ENCODE results near the gene ETV4. TPM values are rescaled to one million over a fixed set of nuclear protein-coding genes. Genes with fewer than 3 reads are reported as not detected.
A peak's percentile ranks its signal among the peaks of the same experiment; 100 is the strongest.

The ETV4 gene
- total RNA-seq, 1 experiment from 2014 or later = 147 TPM

GRCh38 chr17:43581130-43581529, 35.0 kb upstream of the ETV4 start:
- Histone ChIP-seq H3K9ac (ENCODE audit: low read length) (no peak overlapping the region), H3K27me3 (ENCODE audit: low read length) (no peaks in the 10 kb centered on the region), H3K4me3 (ENCODE audit: low read length) (no peak overlapping the region), H4K20me1 (ENCODE audit: low read length) (no peaks in the 10 kb centered on the region), H3K4me1 (ENCODE audit: insufficient read depth, low read length) (peaks cover 44% of the 10 kb centered on the region), H3K4me2 (ENCODE audit: low read length) (no peak overlapping the region), H3K36me3 (ENCODE audit: low read depth, low read length) (no peaks in the 10 kb centered on the region), H3F3A (ENCODE audit: low read length, unreplicated experiment) (no peaks in the 10 kb centered on the region), H3K9me3 (ENCODE audit: low read length) (no peaks in the 10 kb centered on the region), H3K9me2 (replicated peaks; ENCODE audit: low read length) (no peaks in the 10 kb centered on the region), H3K79me2 (ENCODE audit: low read length) (no peaks in the 10 kb centered on the region), H3K27ac (ENCODE audit: low read length) (no peak overlapping the region), H2AFZ (ENCODE audit: low read length) (no peak overlapping the region)
- no peak for ATAC-seq
- TF ChIP-seq CTCF (conservative IDR thresholded peaks at IDR 0.05; ENCODE audit: low read depth, low read length) (no peak), EZH2 (IDR thresholded peaks at IDR 0.05; ENCODE audit: low read length, unreplicated experiment) (no peak)
- BruUV-seq (replicated peaks) = no TSS peak
- intact Hi-C loops (cut with micrococcal nuclease) = no loop called here
- POLR2A ChIA-PET (ENCODE audit: unreplicated experiment) = interaction anchor here (0.6 kb wide), 1 partner anchor 198 kb away, joined by 4 read pairs; no protein-coding TSS in a partner anchor
- CTCF ChIA-PET = interaction anchor here (0.7 kb wide), 1 partner anchor 93 kb away, joined by 3 read pairs; no protein-coding TSS in a partner anchor
- no peak for DNase-seq

GRCh38 chr17:43579566-43580140, 33.5 kb upstream of the ETV4 start:
- TF ChIP-seq EZH2phosphoT487 (IDR thresholded peaks at IDR 0.05; ENCODE audit: borderline replicate concordance, low read length) (no peak), CTCF (conservative IDR thresholded peaks at IDR 0.05; ENCODE audit: low read depth, low read length) (no peak), EZH2 (IDR thresholded peaks at IDR 0.05; ENCODE audit: low read length, unreplicated experiment) (no peak)
- peak; percentile 87 for DNase-seq
- 0 out of 2 replicates have a peak overlapping the region, but pooled peaks have one; percentile 46 for H2AFZ ChIP-seq (ENCODE audit: low read length)
- H3K27me3 ChIP-seq (ENCODE audit: low read length) = no peaks in the 10 kb centered on the region
- no TSS peak for BruUV-seq (replicated peaks)
- H3F3A ChIP-seq (ENCODE audit: low read length, unreplicated experiment) = no peaks in the 10 kb centered on the region
- no peaks in the 10 kb centered on the region for H3K9me2 ChIP-seq (replicated peaks; ENCODE audit: low read length)
- ChIA-PET CTCF (interaction anchor here (0.6 to 2.2 kb wide), 3 partner anchors 62 to 94 kb away, joined by 3 to 17 read pairs (median 5); no protein-coding TSS in a partner anchor), POLR2A (ENCODE audit: unreplicated experiment) (no interaction called here)
- ATAC-seq = peak; percentile 36
- no peak overlapping the region for H3K4me3 ChIP-seq (ENCODE audit: low read length)
- intact Hi-C loops (cut with micrococcal nuclease) = loop anchor here (5.0 kb wide), 1 partner anchor 183 kb away; no protein-coding TSS in a partner anchor
- H3K27ac ChIP-seq (ENCODE audit: low read length) = peak overlapping the region; percentile 57
- peak overlapping the region; percentile 34 for H3K4me2 ChIP-seq (ENCODE audit: low read length)
- H3K79me2 ChIP-seq (ENCODE audit: low read length) = no peaks in the 10 kb centered on the region
- H3K9me3 ChIP-seq (ENCODE audit: low read length) = no peaks in the 10 kb centered on the region
- H3K36me3 ChIP-seq (ENCODE audit: low read depth, low read length) = no peaks in the 10 kb centered on the region
- H3K9ac ChIP-seq (ENCODE audit: low read length) = peak overlapping the region; percentile 37; the same call in 1 of the 2 replicates
- no peaks in the 10 kb centered on the region for H4K20me1 ChIP-seq (ENCODE audit: low read length)
- peaks cover 43% of the 10 kb centered on the region for H3K4me1 ChIP-seq (ENCODE audit: insufficient read depth, low read length)
